Islet of Langerhans (tissue), 1 donor: ENCODE data around the gene CEP97.
"Not testable (repeated sequence)": the region's sequence is repeated elsewhere in the genome, so short reads cannot be mapped to it uniquely, and the experiment has no call there.

Experiments
- FAIRE-seq: peaks from one replicate; lab custom pipeline; 2011; peaks lifted over from hg19 to GRCh38; lab: Jason Lieb, UNC

The CEP97 gene, protein sequence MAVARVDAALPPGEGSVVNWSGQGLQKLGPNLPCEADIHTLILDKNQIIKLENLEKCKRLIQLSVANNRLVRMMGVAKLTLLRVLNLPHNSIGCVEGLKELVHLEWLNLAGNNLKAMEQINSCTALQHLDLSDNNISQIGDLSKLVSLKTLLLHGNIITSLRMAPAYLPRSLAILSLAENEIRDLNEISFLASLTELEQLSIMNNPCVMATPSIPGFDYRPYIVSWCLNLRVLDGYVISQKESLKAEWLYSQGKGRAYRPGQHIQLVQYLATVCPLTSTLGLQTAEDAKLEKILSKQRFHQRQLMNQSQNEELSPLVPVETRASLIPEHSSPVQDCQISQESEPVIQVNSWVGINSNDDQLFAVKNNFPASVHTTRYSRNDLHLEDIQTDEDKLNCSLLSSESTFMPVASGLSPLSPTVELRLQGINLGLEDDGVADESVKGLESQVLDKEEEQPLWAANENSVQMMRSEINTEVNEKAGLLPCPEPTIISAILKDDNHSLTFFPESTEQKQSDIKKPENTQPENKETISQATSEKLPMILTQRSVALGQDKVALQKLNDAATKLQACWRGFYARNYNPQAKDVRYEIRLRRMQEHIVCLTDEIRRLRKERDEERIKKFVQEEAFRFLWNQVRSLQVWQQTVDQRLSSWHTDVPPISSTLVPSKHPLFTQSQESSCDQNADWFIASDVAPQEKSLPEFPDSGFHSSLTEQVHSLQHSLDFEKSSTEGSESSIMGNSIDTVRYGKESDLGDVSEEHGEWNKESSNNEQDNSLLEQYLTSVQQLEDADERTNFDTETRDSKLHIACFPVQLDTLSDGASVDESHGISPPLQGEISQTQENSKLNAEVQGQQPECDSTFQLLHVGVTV

GRCh38 chr3:101724329-101725193 is at the start of gene CEP97:
Gene CEP97, plus strand, starts transcription at chr3:101724614. Its CDS starts 63 bp downstream, at chr3:101724677.
- FAIRE-seq = peak; percentile 95

GRCh38 chr3:101675709-101676215 is 48.7 kb upstream of the CEP97 start:
- no peak for FAIRE-seq

GRCh38 chr3:101676216-101676764 is 48.1 kb upstream of the CEP97 start:
- no peak for FAIRE-seq

- FAIRE-seq = peak; percentile 92
Measured at GRCh38 chr3:101676765-101677435, 47.5 kb upstream of the CEP97 start, which contains the start of gene ZBTB11. Gene ZBTB11, minus strand, starts transcription at chr3:101677132. Its CDS starts 218 bp downstream, at chr3:101676914.

- FAIRE-seq = no peak
Measured at GRCh38 chr3:101677436-101678286, 46.8 kb upstream of the CEP97 start.

- FAIRE-seq = not testable (repeated sequence)
Measured at GRCh38 chr3:101678837-101679236, 45.6 kb upstream of the CEP97 start.

- FAIRE-seq = no peak
Measured at GRCh38 chr3:101680466-101680865, 43.9 kb upstream of the CEP97 start.

DNA sequence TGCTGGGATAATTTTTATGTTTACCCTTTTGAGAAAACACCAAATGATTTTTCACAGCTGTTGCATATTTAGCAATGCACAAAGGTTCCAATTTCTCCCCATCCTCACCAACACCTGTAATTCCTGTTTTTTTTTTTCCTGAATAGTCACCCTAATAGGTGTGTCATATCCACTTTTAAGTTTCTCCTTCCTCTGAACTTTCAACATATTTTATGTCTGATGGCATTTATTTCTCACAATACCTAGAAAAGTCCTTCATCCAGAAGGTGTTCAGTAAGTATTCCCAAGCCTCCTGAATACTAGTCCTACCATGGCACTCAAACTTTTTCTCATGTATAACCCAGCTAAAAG is 39.4 kb upstream of the CEP97 start:
- FAIRE-seq = no peak

DNA sequence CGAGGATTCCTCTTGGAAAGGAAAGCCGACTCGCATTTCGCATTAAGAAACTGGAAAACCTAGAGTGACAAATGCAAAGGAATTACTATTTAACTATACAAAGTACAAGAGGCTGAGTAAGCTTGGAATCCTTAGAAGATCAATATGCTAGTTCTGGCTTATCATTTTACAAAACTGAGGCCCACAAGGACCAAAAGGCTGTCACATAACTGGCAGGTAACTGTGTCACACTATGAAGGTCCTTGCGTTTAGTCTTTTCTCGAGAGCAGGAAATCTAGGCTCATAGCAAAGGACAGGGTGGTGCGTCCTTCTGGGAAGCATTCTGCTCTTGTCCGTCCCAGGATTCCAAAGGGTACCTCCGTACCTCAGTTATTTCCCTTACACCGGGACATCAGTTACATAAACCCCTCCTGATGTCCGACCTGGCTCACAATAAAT is 38.5 kb upstream of the CEP97 start:
- no peak for FAIRE-seq

- FAIRE-seq = no peak
Measured at GRCh38 chr3:101687142-101687931, 37.1 kb upstream of the CEP97 start.

DNA sequence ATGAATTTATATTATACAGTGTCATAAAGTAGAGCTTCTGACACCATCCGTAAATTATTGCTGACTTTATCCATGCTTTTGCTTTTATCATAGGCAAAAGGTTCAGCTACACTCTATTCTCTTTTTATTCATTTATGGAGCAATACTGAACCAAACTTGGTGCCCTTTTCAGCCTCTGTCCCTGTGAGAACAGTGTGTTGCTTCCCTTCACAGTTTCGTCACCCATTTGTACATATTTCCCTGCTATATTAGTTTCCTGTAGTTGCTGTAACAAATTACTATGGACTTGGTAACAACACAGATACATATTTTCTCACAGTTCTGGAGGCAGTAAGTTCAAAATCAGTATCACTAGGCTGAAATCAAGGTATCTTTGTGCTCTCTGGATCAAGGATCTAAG is 35.1 kb upstream of the CEP97 start:
- no peak for FAIRE-seq

DNA sequence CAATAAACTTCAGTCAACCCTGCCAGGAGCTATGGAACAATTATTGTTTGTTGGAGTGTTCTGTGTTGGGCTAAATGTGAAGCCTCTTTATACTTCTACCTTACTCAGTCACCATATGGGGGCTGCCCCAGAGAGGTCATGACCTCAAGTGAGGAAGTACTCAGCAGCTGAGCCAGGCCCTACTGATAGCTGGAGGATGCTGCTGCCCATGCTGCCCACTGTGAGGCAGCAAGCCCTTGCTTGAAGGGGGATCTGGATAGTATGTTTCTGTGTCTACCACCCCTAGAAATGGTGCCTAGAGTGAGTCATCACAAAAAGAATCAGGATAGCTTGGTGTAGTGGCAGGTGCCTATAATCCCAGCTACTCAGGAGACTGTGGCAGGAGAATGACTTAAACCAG is 33.4 kb upstream of the CEP97 start:
- FAIRE-seq = no peak

- FAIRE-seq = not testable (repeated sequence)
Measured at GRCh38 chr3:101691685-101692671, 32.4 kb upstream of the CEP97 start.

DNA sequence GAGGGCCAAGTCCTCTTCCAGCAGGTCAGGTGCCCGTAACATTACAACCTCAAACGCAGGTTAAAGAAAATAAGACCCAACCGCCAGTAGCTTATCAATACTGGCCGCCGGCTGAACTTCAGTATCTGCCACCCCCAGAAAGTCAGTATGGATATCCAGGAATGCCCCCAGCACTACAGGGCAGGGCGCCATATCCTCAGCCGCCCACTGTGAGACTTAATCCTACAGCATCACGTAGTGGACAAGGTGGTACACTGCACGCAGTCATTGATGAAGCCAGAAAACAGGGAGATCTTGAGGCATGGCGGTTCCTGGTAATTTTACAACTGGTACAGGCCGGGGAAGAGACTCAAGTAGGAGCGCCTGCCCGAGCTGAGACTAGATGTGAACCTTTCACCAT is 30.9 kb upstream of the CEP97 start:
- FAIRE-seq = not testable (repeated sequence)

DNA sequence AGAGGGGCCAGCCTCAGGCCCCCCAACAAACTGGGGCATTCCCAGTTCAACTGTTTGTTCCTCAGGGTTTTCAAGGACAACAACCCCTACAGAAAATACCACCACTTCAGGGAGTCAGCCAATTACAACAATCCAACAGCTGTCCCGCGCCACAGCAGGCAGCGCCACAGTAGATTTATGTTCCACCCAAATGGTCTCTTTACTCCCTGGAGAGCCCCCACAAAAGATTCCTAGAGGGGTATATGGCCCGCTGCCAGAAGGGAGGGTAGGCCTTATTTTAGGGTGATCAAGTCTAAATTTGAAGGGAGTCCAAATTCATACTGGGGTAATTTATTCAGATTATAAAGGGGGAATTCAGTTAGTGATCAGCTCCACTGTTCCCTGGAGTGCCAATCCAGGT is 29.6 kb upstream of the CEP97 start:
- not testable (repeated sequence) for FAIRE-seq

GRCh38 chr3:101695779-101696372 is 28.5 kb upstream of the CEP97 start:
- FAIRE-seq = no peak
